GM19467 (cell line): ENCODE measurements around the gene GNA12.
A peak's percentile ranks its signal among the peaks of the same experiment; 100 is the strongest.
"Not testable (repeated sequence)": the region's sequence is repeated elsewhere in the genome, so short reads cannot be mapped to it uniquely, and the experiment has no call there.

Experiments
- ATAC-seq: cut with Tn5 transposase; IDR thresholded peaks from one replicate; pipeline ENCODE4 v1.9.1; 2021; ENCODE audit warnings: mild to moderate bottlenecking, moderate library complexity; ENCODE audit not compliant: unreplicated experiment

Gene GNA12

GRCh38 chr7:2701424-2701823 is 142.7 kb downstream of the GNA12 start:
- no peak for ATAC-seq

DNA sequence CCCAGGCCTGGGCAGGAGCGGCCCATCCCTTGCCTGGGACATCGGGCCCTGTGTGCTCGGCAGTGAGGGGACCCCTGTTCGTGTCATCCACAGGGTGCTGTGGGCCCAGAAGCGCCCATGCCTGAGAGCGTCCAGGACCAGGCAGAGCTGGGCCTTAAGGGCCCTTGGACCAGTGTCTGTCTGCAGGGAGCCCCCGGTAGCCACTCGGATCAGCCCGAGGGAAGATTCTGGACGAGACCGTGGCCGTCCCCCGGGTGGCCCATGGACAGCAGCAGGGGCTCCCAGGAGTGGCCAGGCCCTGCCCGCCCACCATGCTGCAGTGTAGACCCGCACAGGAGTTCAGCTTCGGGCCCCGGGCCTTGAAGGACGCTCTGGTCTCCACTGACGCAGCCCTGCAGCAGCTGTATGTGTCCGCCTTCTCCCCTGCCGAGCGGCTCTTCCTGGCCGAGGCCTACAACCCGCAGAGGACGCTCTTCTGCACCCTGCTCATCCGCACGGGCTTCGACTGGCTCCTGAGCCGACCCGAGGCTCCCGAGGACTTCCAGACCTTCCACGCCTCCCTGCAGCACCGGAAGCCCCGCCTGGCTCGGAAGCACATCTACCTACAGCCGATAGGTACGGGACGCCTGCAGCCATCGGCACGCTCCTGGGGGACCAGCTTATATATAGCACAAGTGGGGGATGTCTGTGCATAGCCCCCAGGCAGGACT is 143.8 kb downstream of the GNA12 start:
- ATAC-seq: no peak

DNA sequence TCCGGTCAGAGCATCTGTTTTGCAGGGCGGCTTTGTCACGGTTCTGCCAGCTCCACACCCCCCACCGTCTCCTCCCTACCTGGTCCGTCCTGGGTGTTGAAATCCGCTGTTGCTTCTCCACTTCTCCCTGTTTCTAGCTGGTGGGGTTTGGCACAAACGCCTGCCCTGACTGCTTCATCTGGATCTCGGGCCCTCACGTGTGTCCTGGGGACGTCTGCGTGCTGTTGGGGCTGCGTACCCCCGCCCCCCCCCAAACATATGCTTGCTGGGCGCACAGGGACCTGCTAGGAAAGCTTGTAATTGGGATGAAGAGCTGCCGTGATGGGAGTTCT is 144.9 kb downstream of the GNA12 start:
- no peak for ATAC-seq

DNA sequence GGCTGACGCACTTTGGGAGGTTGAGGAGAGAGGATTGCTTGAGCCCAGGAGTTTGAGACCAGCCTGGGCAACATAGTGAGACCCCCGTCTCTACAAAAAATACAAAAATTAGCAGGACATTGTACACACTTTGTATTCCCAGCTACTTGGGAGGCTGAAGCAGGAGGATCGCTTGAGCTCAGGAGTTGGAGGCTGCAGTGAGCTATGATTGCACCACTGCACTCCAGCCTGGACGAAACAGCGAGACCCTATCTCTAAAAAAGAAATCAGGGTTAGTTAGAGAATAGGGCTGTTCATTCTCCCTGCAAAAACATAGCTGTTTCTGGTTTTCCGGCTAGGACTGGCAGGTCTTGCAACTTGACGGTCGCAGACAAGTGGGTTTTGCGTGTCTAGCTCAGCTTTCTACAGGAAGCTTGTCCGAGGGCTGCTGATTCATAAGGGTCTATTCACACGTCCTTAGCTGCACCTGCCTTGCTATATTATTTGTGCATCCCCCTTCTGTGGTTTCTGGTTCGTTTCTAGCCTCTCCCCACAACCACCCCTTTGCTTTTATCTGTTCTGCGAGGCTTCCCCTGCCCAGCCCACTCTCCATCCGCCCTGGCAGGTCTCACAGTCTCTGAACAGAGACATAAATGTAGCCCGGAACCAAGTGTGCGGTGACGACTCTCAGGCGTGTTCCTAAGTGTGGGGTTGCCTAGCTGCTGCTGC is 145.4 kb downstream of the GNA12 start:
- ATAC-seq: peak; percentile 91

DNA sequence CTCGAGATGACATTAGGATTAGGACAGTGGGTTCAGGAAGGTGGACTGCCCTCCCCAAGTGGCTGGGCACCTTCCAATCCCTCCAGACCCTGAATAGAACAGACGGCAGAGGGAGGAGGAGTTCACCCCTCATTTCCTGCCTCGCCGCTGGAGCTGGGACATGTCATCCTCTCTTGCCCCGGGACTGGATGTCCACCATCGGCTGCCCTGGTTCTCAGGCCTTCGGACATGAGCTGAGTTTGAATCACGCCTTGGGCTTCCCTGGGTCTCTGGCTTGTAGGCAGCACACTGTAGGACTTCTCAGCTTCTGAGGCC is 150.0 kb downstream of the GNA12 start:
- ATAC-seq: not testable (repeated sequence)

GRCh38 chr7:2693420-2694121 is 150.5 kb downstream of the GNA12 start:
- not testable (repeated sequence) for ATAC-seq

GRCh38 chr7:2692543-2692942 is 151.6 kb downstream of the GNA12 start:
- no peak for ATAC-seq

DNA sequence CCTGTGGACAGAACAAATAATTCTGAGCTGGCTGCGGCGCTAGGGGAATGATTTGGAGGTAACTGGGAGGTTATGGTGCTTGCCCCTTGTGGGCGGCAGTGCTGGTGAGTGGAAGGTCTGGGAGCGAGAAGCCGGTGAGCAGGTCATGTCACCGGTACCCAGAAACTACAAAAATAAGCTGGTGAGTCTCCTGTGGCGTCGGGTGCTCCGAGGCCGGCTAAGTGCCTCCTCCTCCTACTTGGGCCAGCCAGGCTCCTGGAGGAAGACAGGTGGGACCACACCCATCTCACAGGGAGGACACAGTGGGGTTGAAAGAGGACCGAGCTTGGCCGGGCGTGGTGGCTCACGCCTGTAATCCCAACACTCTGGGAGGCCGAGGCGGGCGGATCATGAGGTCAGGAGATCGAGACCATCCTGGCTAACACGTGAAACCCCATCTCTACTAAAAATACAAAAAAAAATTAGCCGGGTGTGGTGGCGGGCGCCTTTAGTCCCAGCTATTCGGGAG is 152.1 kb downstream of the GNA12 start:
- ATAC-seq: not testable (repeated sequence)

DNA sequence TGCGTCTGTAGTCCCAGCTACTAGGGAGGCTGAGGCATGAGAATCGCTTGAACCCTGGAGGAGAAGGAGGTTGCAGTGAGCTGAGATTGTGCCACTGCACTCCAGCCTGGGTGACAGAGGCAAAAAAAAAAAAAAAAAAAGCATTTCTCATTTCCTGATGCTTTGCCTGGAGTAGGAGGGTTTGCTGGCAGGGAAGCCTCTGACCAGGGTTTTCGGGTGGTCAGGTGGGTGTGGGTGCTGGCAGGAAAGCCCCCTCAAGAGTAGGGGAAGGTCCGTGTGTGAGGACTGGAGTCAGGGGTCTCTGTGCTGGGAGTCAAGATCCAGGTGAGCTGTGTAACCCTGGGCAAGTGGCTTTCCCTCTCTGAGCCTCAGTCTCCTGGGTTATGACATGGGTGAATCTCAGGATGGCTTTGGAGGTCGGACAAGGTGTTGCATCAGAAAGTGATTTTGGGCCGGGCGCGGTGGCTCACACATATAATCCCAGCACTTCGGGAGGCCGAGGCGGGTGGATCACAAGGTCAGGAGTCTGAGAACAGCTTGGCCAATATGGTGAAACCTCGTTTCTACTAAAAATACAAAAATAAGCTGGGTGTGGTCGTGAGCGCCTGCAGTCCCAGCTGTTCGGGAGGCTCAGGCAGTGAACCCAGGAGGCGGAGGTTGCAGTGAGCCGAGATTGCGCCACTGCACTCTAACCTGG is 152.9 kb downstream of the GNA12 start:
- ATAC-seq: no peak

- no peak for ATAC-seq
Measured at GRCh38 chr7:2689951-2690705, 154.0 kb downstream of the GNA12 start.

GRCh38 chr7:2689343-2689847 is 154.7 kb downstream of the GNA12 start:
- no peak for ATAC-seq

- ATAC-seq: peak; percentile 78
Measured at GRCh38 chr7:2688409-2689342, 155.4 kb downstream of the GNA12 start.

GRCh38 chr7:2687881-2688318 is 156.2 kb downstream of the GNA12 start, which contains the start of gene AMZ1:
AMZ1 (plus strand) TSS chr7:2688202; CDS start chr7:2700452, 12,250 bp downstream.
- ATAC-seq: no peak

DNA sequence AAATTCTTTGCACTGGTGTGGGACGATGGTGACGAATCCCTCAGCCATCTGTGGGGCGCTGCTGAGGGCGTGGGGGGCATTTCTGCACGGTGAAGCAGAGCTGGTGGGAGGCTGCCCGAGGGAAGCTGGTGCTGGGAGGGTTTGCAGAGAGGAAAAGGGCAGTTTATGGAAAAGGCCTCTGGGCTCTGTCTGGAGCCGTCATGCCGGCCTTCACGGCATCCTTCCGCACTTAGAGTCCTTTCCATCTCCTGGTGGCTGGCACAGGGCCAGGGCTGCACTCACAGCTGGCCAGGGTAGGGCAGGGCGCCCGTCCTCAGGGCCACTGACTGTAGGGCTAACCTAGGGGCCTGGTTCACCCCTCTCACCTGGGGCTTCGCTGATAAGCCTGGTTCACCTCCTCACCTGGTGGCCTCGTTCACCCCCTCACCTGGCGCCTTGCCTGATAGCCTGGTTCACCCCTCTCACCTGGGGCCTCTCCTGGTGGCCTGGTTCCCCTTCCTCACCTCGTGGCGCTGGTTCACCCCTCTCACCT is 156.7 kb downstream of the GNA12 start:
- ATAC-seq: no peak

GRCh38 chr7:2686101-2686500 is 158.0 kb downstream of the GNA12 start:
- ATAC-seq: no peak

GRCh38 chr7:2684501-2684900 is 159.6 kb downstream of the GNA12 start:
- ATAC-seq: no peak

GRCh38 chr7:2681929-2682799 is 161.9 kb downstream of the GNA12 start:
- ATAC-seq: no peak
